ENCODE results near the gene AXL.

Gene AXL

DNA sequence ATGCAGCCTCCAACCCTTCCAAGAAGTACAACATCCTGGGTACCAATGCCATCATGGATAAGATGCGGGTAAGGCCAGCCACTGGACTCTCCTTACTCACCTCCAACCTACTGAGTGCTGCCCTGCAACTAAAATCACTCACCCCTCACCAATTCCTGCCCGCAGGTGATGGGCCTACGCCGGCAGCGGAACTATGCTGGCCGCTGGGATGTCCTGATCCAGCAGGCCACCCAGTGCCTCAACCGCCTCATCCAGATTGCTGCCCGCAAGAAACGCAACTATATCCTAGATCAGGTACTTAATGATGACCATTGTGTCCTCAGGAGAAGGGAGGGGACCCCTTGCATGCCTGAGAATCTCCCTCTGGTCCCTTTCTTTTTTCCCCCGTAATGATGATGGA is 75.4 kb downstream of the AXL start:
- ATAC-seq = no peak

GRCh38 chr19:41295499-41295898 is 76.5 kb downstream of the AXL start:
- no peak for ATAC-seq
- TF ChIP-seq TOX (CRISPR knock-in tag; IDR thresholded peaks at IDR 0.05; ENCODE audit: borderline replicate concordance) = no peak
- no peak for TF ChIP-seq ZNF8 (CRISPR knock-in tag; IDR thresholded peaks at IDR 0.05)
- TF ChIP-seq BACH2 (CRISPR knock-in tag; IDR thresholded peaks at IDR 0.05; ENCODE audit: borderline replicate concordance) = no peak
- no peak for TF ChIP-seq ZC3H10 (CRISPR knock-in tag; IDR thresholded peaks at IDR 0.05)

More for the DNA sequence above, 75.4 kb downstream of the AXL start:
- TF ChIP-seq ISL1 (CRISPR knock-in tag; IDR thresholded peaks at IDR 0.05) (no peak), TOX (CRISPR knock-in tag; IDR thresholded peaks at IDR 0.05; ENCODE audit: borderline replicate concordance) (no peak), TSHZ2 (CRISPR knock-in tag; IDR thresholded peaks at IDR 0.05) (no peak), PPARA (CRISPR knock-in tag; IDR thresholded peaks at IDR 0.05; ENCODE audit: borderline replicate concordance) (no peak), ZNF8 (CRISPR knock-in tag; IDR thresholded peaks at IDR 0.05) (no peak), BACH2 (CRISPR knock-in tag; IDR thresholded peaks at IDR 0.05; ENCODE audit: borderline replicate concordance) (no peak), GLIS3 (CRISPR knock-in tag; IDR thresholded peaks at IDR 0.05) (no peak), PATZ1 (CRISPR knock-in tag; IDR thresholded peaks at IDR 0.05; ENCODE audit: borderline replicate concordance) (no peak), ARNTL (CRISPR knock-in tag; IDR thresholded peaks at IDR 0.05; ENCODE audit: borderline replicate concordance, low read depth) (no peak), ZNF565 (CRISPR knock-in tag; conservative IDR thresholded peaks at IDR 0.05; ENCODE audit: low read depth) (no peak), ZNF70 (CRISPR knock-in tag; IDR thresholded peaks at IDR 0.05) (no peak), CREB5 (CRISPR knock-in tag; IDR thresholded peaks at IDR 0.05; ENCODE audit: low read depth) (no peak), ZFP30 (CRISPR knock-in tag; IDR thresholded peaks at IDR 0.05) (no peak)

- TF ChIP-seq ZFP3 (CRISPR knock-in tag; IDR thresholded peaks at IDR 0.05) = no peak
- no peak for TF ChIP-seq ISL1 (CRISPR knock-in tag; IDR thresholded peaks at IDR 0.05)
- TF ChIP-seq BACH2 (CRISPR knock-in tag; IDR thresholded peaks at IDR 0.05; ENCODE audit: borderline replicate concordance) = no peak
- no peak for TF ChIP-seq CREB5 (CRISPR knock-in tag; IDR thresholded peaks at IDR 0.05; ENCODE audit: low read depth)
- no peak for TF ChIP-seq PPARA (CRISPR knock-in tag; IDR thresholded peaks at IDR 0.05; ENCODE audit: borderline replicate concordance)
- no peak for TF ChIP-seq TCF4 (CRISPR knock-in tag; IDR thresholded peaks at IDR 0.05; ENCODE audit: borderline replicate concordance)
- TF ChIP-seq, protein P1, sequence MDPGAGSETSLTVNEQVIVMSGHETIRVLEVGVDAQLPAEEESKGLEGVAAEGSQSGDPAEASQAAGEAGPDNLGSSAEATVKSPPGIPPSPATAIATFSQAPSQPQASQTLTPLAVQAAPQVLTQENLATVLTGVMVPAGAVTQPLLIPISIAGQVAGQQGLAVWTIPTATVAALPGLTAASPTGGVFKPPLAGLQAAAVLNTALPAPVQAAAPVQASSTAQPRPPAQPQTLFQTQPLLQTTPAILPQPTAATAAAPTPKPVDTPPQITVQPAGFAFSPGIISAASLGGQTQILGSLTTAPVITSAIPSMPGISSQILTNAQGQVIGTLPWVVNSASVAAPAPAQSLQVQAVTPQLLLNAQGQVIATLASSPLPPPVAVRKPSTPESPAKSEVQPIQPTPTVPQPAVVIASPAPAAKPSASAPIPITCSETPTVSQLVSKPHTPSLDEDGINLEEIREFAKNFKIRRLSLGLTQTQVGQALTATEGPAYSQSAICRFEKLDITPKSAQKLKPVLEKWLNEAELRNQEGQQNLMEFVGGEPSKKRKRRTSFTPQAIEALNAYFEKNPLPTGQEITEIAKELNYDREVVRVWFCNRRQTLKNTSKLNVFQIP (CRISPR knock-in tag; IDR thresholded peaks at IDR 0.05; ENCODE audit: borderline replicate concordance, low read depth) = no peak
- TF ChIP-seq ZNF565 (CRISPR knock-in tag; conservative IDR thresholded peaks at IDR 0.05; ENCODE audit: low read depth) = no peak
- no peak for TF ChIP-seq RARB (CRISPR knock-in tag; IDR thresholded peaks at IDR 0.05)
- TF ChIP-seq OSR1 (CRISPR knock-in tag; IDR thresholded peaks at IDR 0.05) = no peak
- TF ChIP-seq CSRNP3 (CRISPR knock-in tag; IDR thresholded peaks at IDR 0.05) = no peak
- no peak for TF ChIP-seq CSDC2 (CRISPR knock-in tag; IDR thresholded peaks at IDR 0.05)
- no peak for TF ChIP-seq ARNTL (CRISPR knock-in tag; IDR thresholded peaks at IDR 0.05; ENCODE audit: borderline replicate concordance, low read depth)
- TF ChIP-seq ZNF70 (CRISPR knock-in tag; IDR thresholded peaks at IDR 0.05) = no peak
- no peak for TF ChIP-seq PATZ1 (CRISPR knock-in tag; IDR thresholded peaks at IDR 0.05; ENCODE audit: borderline replicate concordance)
- no peak for TF ChIP-seq TOX (CRISPR knock-in tag; IDR thresholded peaks at IDR 0.05; ENCODE audit: borderline replicate concordance)
- no peak for TF ChIP-seq ESRRG (CRISPR knock-in tag; IDR thresholded peaks at IDR 0.05)
- ATAC-seq = no peak
These were observed 77.4 kb downstream of the AXL start for GRCh38 chr19:41296433-41296871.
